K562 (cell line): Measurements from ENCODE around the gene RPL38. TPM values are rescaled to one million over a fixed set of nuclear protein-coding genes. Genes with fewer than 3 reads are reported as not detected.
A peak's percentile ranks its signal among the peaks of the same experiment; 100 is the strongest.

ENCODE experiments used
- ARID4B ChIP-seq: sonication (generic); formaldehyde crosslinking; IDR thresholded peaks from 2 replicates; pipeline ENCODE4 v1.8.0; 2022; ENCODE audit warnings: mild to moderate bottlenecking, missing genetic modification reagents
- ELF4 ChIP-seq: fragments of 450-650 bp; formaldehyde crosslinking; IDR thresholded peaks from 2 replicates; pipeline ENCODE4 v1.4.0; 2022; ENCODE audit warnings: missing genetic modification characterization
- HEY1 ChIP-seq: fragments of 250-450 bp; sonication (Bioruptor Pico); IDR thresholded peaks from 2 replicates; pipeline ENCODE4 v1.5.0; 2020; ENCODE audit warnings: mild to moderate bottlenecking, moderate library complexity, borderline replicate concordance
- HMGN3 ChIP-seq: IDR thresholded peaks from 2 replicates; pipeline ENCODE4 v1.6.1; 2011; ENCODE audit warnings: borderline replicate concordance, low read depth, mild to moderate bottlenecking, mixed read lengths, low read length; ENCODE audit not compliant: insufficient read length; ENCODE audit errors: extremely low read depth
- ILF3 ChIP-seq: fragments of 450-650 bp; IDR thresholded peaks from 2 replicates; pipeline ENCODE4 v1.6.1; 2018; ENCODE audit warnings: antibody characterized with exemption, mild to moderate bottlenecking, moderate library complexity, borderline replicate concordance
- RERE ChIP-seq: sonication (generic); formaldehyde crosslinking; IDR thresholded peaks from 2 replicates; pipeline ENCODE4 v1.8.0; 2023; ENCODE audit warnings: missing genetic modification reagents, mild to moderate bottlenecking, borderline replicate concordance
- SMARCB1 ChIP-seq: IDR thresholded peaks from 2 replicates; pipeline ENCODE4 v1.6.1; 2011; ENCODE audit warnings: improper control_type of control experiment, low read depth; ENCODE audit not compliant: insufficient read length
- SP2 ChIP-seq: IDR thresholded peaks from 2 replicates; pipeline ENCODE4 v1.6.1; 2011; ENCODE audit warnings: mild to moderate bottlenecking, low read depth, low read length, moderate library complexity; ENCODE audit not compliant: poor library complexity, severe bottlenecking; ENCODE audit errors: extremely low read depth
- USF1 ChIP-seq: sonication (generic); formaldehyde crosslinking; IDR thresholded peaks from 2 replicates; pipeline ENCODE4 v1.9.0; 2022; ENCODE audit warnings: mild to moderate bottlenecking, missing genetic modification reagents
- ZBTB26 ChIP-seq: fragments of 450-650 bp; formaldehyde crosslinking; IDR thresholded peaks from 2 replicates; pipeline ENCODE4 v1.4.0; 2022; ENCODE audit warnings: missing genetic modification characterization
- ZNF212 ChIP-seq: fragments of 450-650 bp; formaldehyde crosslinking; IDR thresholded peaks from 2 replicates; pipeline ENCODE4 v1.4.0; 2020; ENCODE audit warnings: mild to moderate bottlenecking
- polyA plus RNA-seq, 8 experiments: library from polyadenylated mRNA; depleted of rRNA in 4 of 8; stranded (reverse) in 5 of 8; unstranded in 3 of 8; fragments of >200 nt; fragmentation: Nextera tagmentation in 2 of 8; fragmentation: Illumina TruSeq in 1 of 8; extraction: Ambion mirVana in 2 of 8; extraction: Trizol in 1 of 8; gene quantifications; 2 replicates each; pipeline versions ENCODE4 v1.2.1 to v1.2.3, GENCODE V29; 2011 to 2014; ENCODE audit warnings: inconsistent platforms in 1 of 8, missing spikeins in 1 of 8
- total RNA-seq, 7 experiments: library from RNA; depleted of rRNA in 6 of 7; stranded (reverse); fragments of >200 nt in 6 of 7; fragmentation: Illumina TruSeq in 2 of 7; extraction: Trizol in 2 of 7; gene quantifications; 2 replicates each; pipeline versions ENCODE4 v1.2.1 to v1.2.3, GENCODE V29; 2011 to 2021; ENCODE audit warnings: low replicate concordance in 1 of 7
- TF ChIP-seq, protein P1 (sequence below): sonication (generic); formaldehyde crosslinking; IDR thresholded peaks from 2 replicates; pipeline ENCODE4 v1.8.0; 2022; ENCODE audit warnings: missing genetic modification reagents, mild to moderate bottlenecking, borderline replicate concordance

Gene RPL38
- total and polyA plus RNA-seq, 9 of the 15 experiments (the other 6 are each of a cell fraction or from before 2014, with no cell fraction given), result 1,224 to 3,864 (median 1,939) TPM

- TF ChIP-seq RERE (CRISPR knock-in tag) (no peak), ZBTB26 (CRISPR knock-in tag) (0 out of 2 replicates have a peak, but pooled peaks have one; percentile 72), ARID4B (CRISPR knock-in tag) (no peak), HEY1 (CRISPR knock-in tag) (no peak), ILF3 (no peak), SP2 (no peak), ELF4 (CRISPR knock-in tag) (no peak), ZNF212 (CRISPR knock-in tag) (no peak), USF1 (peak; percentile 58), HMGN3 (no peak), SMARCB1 (no peak)
- TF ChIP-seq, protein P1, sequence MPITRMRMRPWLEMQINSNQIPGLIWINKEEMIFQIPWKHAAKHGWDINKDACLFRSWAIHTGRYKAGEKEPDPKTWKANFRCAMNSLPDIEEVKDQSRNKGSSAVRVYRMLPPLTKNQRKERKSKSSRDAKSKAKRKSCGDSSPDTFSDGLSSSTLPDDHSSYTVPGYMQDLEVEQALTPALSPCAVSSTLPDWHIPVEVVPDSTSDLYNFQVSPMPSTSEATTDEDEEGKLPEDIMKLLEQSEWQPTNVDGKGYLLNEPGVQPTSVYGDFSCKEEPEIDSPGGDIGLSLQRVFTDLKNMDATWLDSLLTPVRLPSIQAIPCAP (CRISPR knock-in tag), result no peak
Measured at GRCh38 chr17:74163271-74163821, 40.1 kb upstream of the RPL38 start (continued).
